GM12865 (cell line): Measurements from ENCODE around the gene POLE3.
"Not testable (repeated sequence)": the region's sequence is repeated elsewhere in the genome, so short reads cannot be mapped to it uniquely, and the experiment has no call there.

Experiments
- DNase-seq: peaks from one replicate; pipeline ENCODE4 v3.0.0; 2010; ENCODE audit warnings: low read depth
- H3K4me3 ChIP-seq: 2 replicates; pipeline ENCODE4 v1.5.1; 2011; ENCODE audit warnings: mild to moderate bottlenecking, low read depth, low read length, control low read depth
- CTCF ChIP-seq: IDR thresholded peaks from 2 replicates; pipeline ENCODE4 v1.5.1; 2011; ENCODE audit warnings: low read length, control low read depth, low read depth, inconsistent platforms; ENCODE audit not compliant: insufficient read depth; ENCODE audit errors: missing control alignments

POLE3 gene

GRCh38 chr9:113369855-113370140 is 40.7 kb downstream of the POLE3 start:
- TF ChIP-seq CTCF: no peak

GRCh38 chr9:113368982-113369854 is 41.3 kb downstream of the POLE3 start:
- no peak for DNase-seq
- H3K4me3 ChIP-seq: no peak overlapping the region
- no peak for TF ChIP-seq CTCF

More at GRCh38 chr9:113369855-113370140, 40.7 kb downstream of the POLE3 start:
- no peak overlapping the region for H3K4me3 ChIP-seq
- DNase-seq: no peak

- TF ChIP-seq CTCF: no peak
- DNase-seq: no peak
- no peak overlapping the region for H3K4me3 ChIP-seq
Observed at GRCh38 chr9:113368348-113368981, 42.0 kb downstream of the POLE3 start.

GRCh38 chr9:113365652-113366051 is 44.8 kb downstream of the POLE3 start:
- not testable (repeated sequence) for H3K4me3 ChIP-seq, DNase-seq

- H3K4me3 ChIP-seq: no peak overlapping the region
- no peak for TF ChIP-seq CTCF
- no peak for DNase-seq
Observed at GRCh38 chr9:113364951-113365350, 45.5 kb downstream of the POLE3 start.

GRCh38 chr9:113363336-113363735 is 47.1 kb downstream of the POLE3 start:
- no peak for DNase-seq
- no peak for TF ChIP-seq CTCF
- no peak overlapping the region for H3K4me3 ChIP-seq

GRCh38 chr9:113361304-113362018 is 49.0 kb downstream of the POLE3 start:
- TF ChIP-seq CTCF: no peak
- no peak overlapping the region for H3K4me3 ChIP-seq
- DNase-seq: no peak
